Vagina (tissue), 2 donors: ENCODE data around the gene C13orf42. TPM values are rescaled to one million over a fixed set of nuclear protein-coding genes. Genes with fewer than 3 reads are reported as not detected.

Source experiments
- DNase-seq, 2 donors: peaks; one replicate each; pipeline ENCODE4 v3.0.0-alpha.2; 2017; ENCODE audit errors: extremely low spot score in 2 of 2
- H3K27ac ChIP-seq: fragments of 200-600 bp; sonication (generic); one replicate; pipeline ENCODE4 v1.5.1; 2019
- H3K27me3 ChIP-seq: fragments of 200-600 bp; sonication (generic); one replicate; pipeline ENCODE4 v1.5.1; 2019
- H3K36me3 ChIP-seq, 2 donors: fragments of 200-600 bp; sonication (generic); one replicate each; pipeline ENCODE4 v1.5.1; 2017 to 2019
- H3K4me1 ChIP-seq: fragments of 200-600 bp; sonication (generic); one replicate; pipeline ENCODE4 v1.5.1; 2019
- H3K4me3 ChIP-seq, 2 donors: fragments of 200-600 bp; sonication (generic); 1 replicate in 1 of 2; 2 replicates in 1 of 2; pipeline ENCODE4 v1.5.1; 2016 to 2019
- H3K9me3 ChIP-seq: fragments of 200-600 bp; sonication (generic); one replicate; pipeline ENCODE4 v1.5.1; 2019
- POLR2A ChIP-seq, 2 donors: fragments of 450-650 bp; IDR thresholded peaks; one replicate each; pipeline ENCODE4 v1.6.1; 2017; ENCODE audit warnings: antibody characterized with exemption in 2 of 2, mild to moderate bottlenecking in 2 of 2, moderate library complexity in 2 of 2
- POLR2AphosphoS5 ChIP-seq, 2 donors: sonication (generic); formaldehyde crosslinking; IDR thresholded peaks; one replicate each; pipeline ENCODE4 v1.9.0; 2017; ENCODE audit warnings: antibody characterized with exemption in 2 of 2, mild to moderate bottlenecking in 2 of 2, low read depth in 1 of 2; ENCODE audit not compliant: insufficient read depth in 1 of 2
- intact Hi-C: fragments of 100-400 bp; cut with DNase I; formaldehyde crosslinking; loops from one replicate; pipeline ENCODE4 v1.15.1; 2023
- total RNA-seq: library from RNA; depleted of rRNA; stranded (reverse); fragments of >200 nt; gene quantifications from one replicate; pipeline ENCODE4 v1.2.3, GENCODE V29; 2016
- TF ChIP-seq, protein P1 (sequence below), 3 experiments: fragments of 450-650 bp in 2 of 3; fragments of 200-600 bp in 1 of 3; sonication (generic) in 1 of 3; IDR thresholded peaks; one replicate each; pipeline ENCODE4 v1.5.1; 2017 to 2019; ENCODE audit warnings: antibody characterized with exemption in 3 of 3, mild to moderate bottlenecking in 2 of 3, moderate library complexity in 2 of 3

The C13orf42 gene
- total RNA-seq, 1 donor from 2014 or later: not detected

GRCh38 chr13:51047434-51048165 lies 63.5 kb downstream of the C13orf42 start:
- no peaks in the 10 kb centered on the region for H3K27me3 ChIP-seq
- H3K9me3 ChIP-seq: no peaks in the 10 kb centered on the region
- intact Hi-C loops: no loop called here
- no peak overlapping the region for H3K27ac ChIP-seq
- no peaks in the 10 kb centered on the region for H3K4me1 ChIP-seq
- no peak overlapping the region for H3K4me3 ChIP-seq
- TF ChIP-seq POLR2AphosphoS5 (IDR thresholded peaks at IDR 0.05; ENCODE audit: insufficient read depth in 1 of 2, low read depth in 1 of 2): no peak
- no peak for TF ChIP-seq POLR2A (IDR thresholded peaks at IDR 0.05)
- TF ChIP-seq, protein P1, sequence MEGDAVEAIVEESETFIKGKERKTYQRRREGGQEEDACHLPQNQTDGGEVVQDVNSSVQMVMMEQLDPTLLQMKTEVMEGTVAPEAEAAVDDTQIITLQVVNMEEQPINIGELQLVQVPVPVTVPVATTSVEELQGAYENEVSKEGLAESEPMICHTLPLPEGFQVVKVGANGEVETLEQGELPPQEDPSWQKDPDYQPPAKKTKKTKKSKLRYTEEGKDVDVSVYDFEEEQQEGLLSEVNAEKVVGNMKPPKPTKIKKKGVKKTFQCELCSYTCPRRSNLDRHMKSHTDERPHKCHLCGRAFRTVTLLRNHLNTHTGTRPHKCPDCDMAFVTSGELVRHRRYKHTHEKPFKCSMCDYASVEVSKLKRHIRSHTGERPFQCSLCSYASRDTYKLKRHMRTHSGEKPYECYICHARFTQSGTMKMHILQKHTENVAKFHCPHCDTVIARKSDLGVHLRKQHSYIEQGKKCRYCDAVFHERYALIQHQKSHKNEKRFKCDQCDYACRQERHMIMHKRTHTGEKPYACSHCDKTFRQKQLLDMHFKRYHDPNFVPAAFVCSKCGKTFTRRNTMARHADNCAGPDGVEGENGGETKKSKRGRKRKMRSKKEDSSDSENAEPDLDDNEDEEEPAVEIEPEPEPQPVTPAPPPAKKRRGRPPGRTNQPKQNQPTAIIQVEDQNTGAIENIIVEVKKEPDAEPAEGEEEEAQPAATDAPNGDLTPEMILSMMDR (IDR thresholded peaks at IDR 0.05): no peak
- no peaks in the 10 kb centered on the region for H3K36me3 ChIP-seq
- no peak for DNase-seq

GRCh38 chr13:51045451-51045850 lies 65.6 kb downstream of the C13orf42 start:
- Histone ChIP-seq H3K4me3 (no peak overlapping the region), H3K27me3 (no peaks in the 10 kb centered on the region), H3K36me3 (no peaks in the 10 kb centered on the region), H3K9me3 (no peaks in the 10 kb centered on the region), H3K4me1 (no peaks in the 10 kb centered on the region), H3K27ac (no peak overlapping the region)
- intact Hi-C loops: no loop called here
- TF ChIP-seq, protein P1 (IDR thresholded peaks at IDR 0.05): no peak
- no peak for TF ChIP-seq POLR2A (IDR thresholded peaks at IDR 0.05)
- no peak for TF ChIP-seq POLR2AphosphoS5 (IDR thresholded peaks at IDR 0.05; ENCODE audit: insufficient read depth in 1 of 2, low read depth in 1 of 2)
- no peak for DNase-seq

DNA sequence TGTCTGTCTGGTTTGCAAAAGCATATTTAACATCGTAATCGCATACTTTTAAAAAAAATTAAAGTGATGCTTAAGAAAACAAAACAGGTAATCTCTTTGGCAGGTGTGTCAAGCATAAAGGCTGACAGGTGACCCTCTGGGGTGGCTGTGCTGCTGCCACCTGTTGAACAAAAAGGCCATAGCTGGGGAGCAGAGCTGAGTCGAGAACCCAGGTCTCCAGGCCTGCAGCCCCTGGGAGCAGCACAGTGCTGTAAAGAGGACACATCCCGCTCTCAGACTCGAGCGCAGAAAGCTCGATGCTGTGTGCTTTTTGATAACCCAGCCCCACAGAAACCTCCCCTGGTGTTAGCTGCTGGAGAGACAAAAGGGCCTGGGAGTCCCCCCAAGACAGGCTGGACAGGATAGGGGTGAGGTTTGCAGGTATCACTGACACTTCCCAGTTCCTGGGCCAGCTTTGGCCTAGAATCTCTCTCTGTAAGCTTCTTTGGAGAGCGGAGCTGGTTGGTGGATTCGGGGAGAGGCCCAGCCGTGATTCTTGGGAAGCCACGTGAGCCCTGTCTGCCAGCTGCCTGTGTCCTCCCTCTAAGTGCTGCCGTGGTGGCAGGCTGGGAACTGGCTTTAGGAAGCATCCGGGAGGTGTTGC lies 66.9 kb downstream of the C13orf42 start:
- H3K4me3 ChIP-seq: no peak overlapping the region
- no peaks in the 10 kb centered on the region for H3K27me3 ChIP-seq
- TF ChIP-seq POLR2AphosphoS5 (IDR thresholded peaks at IDR 0.05; ENCODE audit: insufficient read depth in 1 of 2, low read depth in 1 of 2) (no peak), POLR2A (IDR thresholded peaks at IDR 0.05) (no peak)
- TF ChIP-seq, protein P1 (IDR thresholded peaks at IDR 0.05): no peak
- H3K9me3 ChIP-seq: no peaks in the 10 kb centered on the region
- DNase-seq: no peak
- intact Hi-C loops: no loop called here
- no peaks in the 10 kb centered on the region for H3K4me1 ChIP-seq
- H3K36me3 ChIP-seq: no peaks in the 10 kb centered on the region
- H3K27ac ChIP-seq: no peak overlapping the region

- TF ChIP-seq POLR2A (IDR thresholded peaks at IDR 0.05): no peak
- TF ChIP-seq POLR2AphosphoS5 (IDR thresholded peaks at IDR 0.05; ENCODE audit: insufficient read depth in 1 of 2, low read depth in 1 of 2): no peak
- TF ChIP-seq, protein P1 (IDR thresholded peaks at IDR 0.05): no peak
- Histone ChIP-seq H3K4me1 (no peaks in the 10 kb centered on the region), H3K4me3 (no peak overlapping the region), H3K27me3 (no peaks in the 10 kb centered on the region), H3K9me3 (no peaks in the 10 kb centered on the region), H3K27ac (no peak overlapping the region), H3K36me3 (no peaks in the 10 kb centered on the region)
- no peak for DNase-seq
- intact Hi-C loops: no loop called here
Measured at GRCh38 chr13:51043310-51043709, 67.8 kb downstream of the C13orf42 start.

DNA sequence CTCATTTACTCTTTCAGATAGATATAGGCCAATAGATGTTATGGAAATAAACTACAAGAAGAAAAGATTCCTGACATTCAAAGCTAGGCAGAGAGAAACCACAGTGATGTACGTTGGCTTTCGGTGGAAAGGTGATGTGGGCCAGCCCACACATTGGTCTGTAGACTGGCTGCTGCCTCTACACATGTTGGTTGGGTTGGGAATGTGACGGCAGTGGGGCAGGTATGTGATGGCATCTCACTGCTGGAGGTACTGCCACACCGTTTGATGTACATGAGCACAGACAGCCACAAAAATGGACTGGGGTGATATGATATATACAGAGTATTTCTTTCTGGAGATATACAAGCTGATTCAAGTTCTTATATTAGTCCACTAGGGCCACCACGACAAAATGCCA lies 69.4 kb downstream of the C13orf42 start:
- Histone ChIP-seq H3K4me1 (no peaks in the 10 kb centered on the region), H3K36me3 (no peaks in the 10 kb centered on the region), H3K27ac (no peak overlapping the region), H3K4me3 (no peak overlapping the region), H3K27me3 (no peaks in the 10 kb centered on the region), H3K9me3 (no peaks in the 10 kb centered on the region)
- no peak for DNase-seq
- intact Hi-C loops: no loop called here
- TF ChIP-seq, protein P1 (IDR thresholded peaks at IDR 0.05): no peak
- TF ChIP-seq POLR2A (IDR thresholded peaks at IDR 0.05): no peak
- no peak for TF ChIP-seq POLR2AphosphoS5 (IDR thresholded peaks at IDR 0.05; ENCODE audit: insufficient read depth in 1 of 2, low read depth in 1 of 2)
